ENCODE results near the gene LCN1. TPM values are rescaled to one million over a fixed set of nuclear protein-coding genes. Genes with fewer than 3 reads are reported as not detected.
A peak's percentile ranks its signal among the peaks of the same experiment; 100 is the strongest.

Gene LCN1
- total RNA-seq, 4 donors from 2014 or later: not detected

DNA sequence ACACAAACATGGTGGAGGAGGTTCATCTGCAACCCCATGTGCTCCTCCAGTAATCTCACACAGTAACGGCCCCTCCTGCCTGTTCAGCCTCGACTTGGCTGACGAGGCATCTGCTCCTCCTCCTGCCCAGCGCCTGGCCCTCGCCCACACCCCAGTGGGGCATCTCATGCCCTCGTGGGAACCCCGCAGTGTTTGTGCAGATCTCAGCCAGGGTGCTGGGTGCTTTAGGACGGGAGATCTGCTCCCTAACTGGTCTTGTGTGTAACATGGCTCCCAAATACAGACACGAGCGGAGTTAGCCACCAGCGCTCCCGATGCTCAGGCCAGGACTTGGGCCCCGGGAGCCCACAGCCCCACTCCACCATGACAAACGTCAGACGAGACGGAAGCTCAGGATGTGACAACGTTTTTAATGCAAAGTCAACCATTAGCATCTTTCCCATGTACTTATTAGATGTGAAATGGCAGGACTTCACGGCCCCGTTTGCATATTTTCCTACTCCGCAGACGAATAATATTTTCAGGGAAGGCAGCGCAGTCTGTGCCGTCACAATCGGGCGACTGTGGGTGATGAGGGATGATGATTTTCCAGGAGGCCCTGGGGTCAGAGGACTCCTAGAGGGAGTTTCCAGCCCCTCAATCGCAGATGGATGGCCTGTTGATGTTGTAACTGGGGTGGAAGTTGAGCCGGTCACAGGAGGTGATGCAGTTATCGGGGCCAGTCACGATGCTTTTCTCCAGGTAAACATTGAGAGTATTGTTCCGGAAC lies 26.3 kb upstream of the LCN1 start:
- H3K36me3 ChIP-seq: no peaks in the 10 kb centered on the region
- no peaks in the 10 kb centered on the region for H3K9me3 ChIP-seq
- no peak overlapping the region for H3K27ac ChIP-seq
- 89% methylated on average over 30 of the region's 30 CpGs for WGBS
- H3K4me1 ChIP-seq: peaks cover 8% of the 10 kb centered on the region
- no peak overlapping the region for H3K4me3 ChIP-seq
- no peaks in the 10 kb centered on the region for H3K27me3 ChIP-seq
- DNase-seq (ENCODE audit: low spot score in 2 of 2): peak in 1 of 2 donors; percentile 41
- TF ChIP-seq, protein P1, sequence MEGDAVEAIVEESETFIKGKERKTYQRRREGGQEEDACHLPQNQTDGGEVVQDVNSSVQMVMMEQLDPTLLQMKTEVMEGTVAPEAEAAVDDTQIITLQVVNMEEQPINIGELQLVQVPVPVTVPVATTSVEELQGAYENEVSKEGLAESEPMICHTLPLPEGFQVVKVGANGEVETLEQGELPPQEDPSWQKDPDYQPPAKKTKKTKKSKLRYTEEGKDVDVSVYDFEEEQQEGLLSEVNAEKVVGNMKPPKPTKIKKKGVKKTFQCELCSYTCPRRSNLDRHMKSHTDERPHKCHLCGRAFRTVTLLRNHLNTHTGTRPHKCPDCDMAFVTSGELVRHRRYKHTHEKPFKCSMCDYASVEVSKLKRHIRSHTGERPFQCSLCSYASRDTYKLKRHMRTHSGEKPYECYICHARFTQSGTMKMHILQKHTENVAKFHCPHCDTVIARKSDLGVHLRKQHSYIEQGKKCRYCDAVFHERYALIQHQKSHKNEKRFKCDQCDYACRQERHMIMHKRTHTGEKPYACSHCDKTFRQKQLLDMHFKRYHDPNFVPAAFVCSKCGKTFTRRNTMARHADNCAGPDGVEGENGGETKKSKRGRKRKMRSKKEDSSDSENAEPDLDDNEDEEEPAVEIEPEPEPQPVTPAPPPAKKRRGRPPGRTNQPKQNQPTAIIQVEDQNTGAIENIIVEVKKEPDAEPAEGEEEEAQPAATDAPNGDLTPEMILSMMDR (IDR thresholded peaks at IDR 0.05): no peak
- TF ChIP-seq POLR2A (IDR thresholded peaks at IDR 0.05) (no peak), EP300 (IDR thresholded peaks at IDR 0.05) (no peak), POLR2AphosphoS5 (IDR thresholded peaks at IDR 0.05) (no peak)

DNA sequence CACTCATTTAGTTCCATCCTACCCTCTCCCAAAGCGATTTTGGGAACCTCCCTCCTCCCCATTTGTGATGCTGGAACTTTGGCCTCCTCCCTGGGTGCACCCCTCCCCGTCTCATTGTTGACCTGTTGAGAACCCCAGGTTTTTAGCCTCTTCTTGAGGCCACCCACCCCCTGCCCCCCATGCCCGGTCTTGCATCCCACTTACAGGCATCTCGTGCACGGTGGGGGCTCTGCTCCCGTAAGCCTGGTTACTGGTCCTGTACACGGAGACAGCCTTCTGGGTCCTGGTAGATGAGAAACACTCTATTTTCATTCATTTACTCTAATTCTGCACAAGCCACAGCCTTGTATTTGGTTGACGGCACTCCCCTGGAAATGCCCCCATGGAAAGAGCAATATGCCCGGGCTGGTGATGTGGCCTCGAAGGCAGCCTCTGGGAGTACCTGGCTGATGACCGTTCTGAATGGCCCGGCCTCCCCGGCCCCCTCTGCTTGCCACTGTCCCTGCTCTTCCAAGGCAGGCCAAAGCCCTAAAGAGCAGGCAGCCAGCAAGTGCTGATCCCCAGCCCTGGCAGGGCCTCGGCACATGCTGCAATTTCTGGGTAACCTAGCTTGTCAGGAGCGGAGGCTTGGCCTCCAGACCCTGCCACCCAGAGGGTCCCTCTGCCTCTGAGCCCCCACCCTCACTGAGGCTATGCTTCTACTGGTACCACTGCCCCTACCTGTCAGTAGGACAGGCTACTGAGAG lies 22.7 kb upstream of the LCN1 start:
- Histone ChIP-seq H3K9me3 (no peaks in the 10 kb centered on the region), H3K27ac (no peak overlapping the region), H3K36me3 (peaks cover 8% of the 10 kb centered on the region), H3K27me3 (no peaks in the 10 kb centered on the region), H3K4me1 (peaks cover 32% of the 10 kb centered on the region), H3K4me3 (no peak overlapping the region)
- peak in 1 of 2 donors; percentile 55 for DNase-seq (ENCODE audit: low spot score in 2 of 2)
- 85% methylated on average over 13 of the region's 15 CpGs for WGBS
- TF ChIP-seq, protein P1 (IDR thresholded peaks at IDR 0.05): no peak
- TF ChIP-seq POLR2AphosphoS5 (IDR thresholded peaks at IDR 0.05) (no peak), POLR2A (IDR thresholded peaks at IDR 0.05) (no peak), EP300 (IDR thresholded peaks at IDR 0.05) (no peak)

DNA sequence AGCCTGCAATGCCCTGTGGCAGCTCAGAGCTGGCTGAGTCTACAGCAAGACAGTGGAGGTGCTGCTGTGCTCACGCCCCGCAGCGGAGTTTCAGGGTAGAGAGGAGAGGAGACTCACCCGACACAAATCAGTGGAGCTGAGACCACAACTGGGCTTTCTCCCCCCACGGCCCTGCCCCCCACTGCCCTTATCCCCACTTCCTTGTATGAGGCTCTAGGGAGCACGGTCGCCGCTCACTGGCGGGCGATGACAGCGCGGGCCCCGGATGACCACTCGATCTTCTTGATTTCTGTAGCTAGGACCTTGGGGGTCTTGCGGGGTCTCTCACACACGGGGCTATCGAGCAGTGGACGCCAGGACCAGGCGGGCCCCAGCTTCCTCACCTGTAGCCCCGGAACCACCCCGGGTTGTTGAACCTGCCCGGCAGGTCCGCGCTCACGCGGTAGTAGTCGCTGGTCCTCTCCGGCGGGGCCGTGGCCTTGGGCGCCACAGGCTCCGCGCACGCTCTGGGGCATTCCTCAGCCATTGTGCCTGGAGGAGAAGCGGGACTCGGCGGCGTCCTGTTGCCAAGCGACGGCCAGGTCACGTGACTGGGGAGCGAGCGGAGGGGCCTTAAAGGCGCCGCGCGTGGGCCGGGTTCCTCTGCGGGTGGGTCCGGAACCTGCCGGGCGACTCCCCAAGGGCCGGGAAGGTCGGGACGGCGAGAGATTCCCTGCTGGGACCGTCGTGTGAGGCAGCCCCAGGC lies 21.7 kb upstream of the LCN1 start:
- Histone ChIP-seq H3K4me3 (peak overlapping the region; percentile 63), H3K36me3 (peaks cover 17% of the 10 kb centered on the region), H3K27me3 (no peaks in the 10 kb centered on the region), H3K9me3 (no peaks in the 10 kb centered on the region), H3K4me1 (peaks cover 32% of the 10 kb centered on the region), H3K27ac (peak overlapping the region; percentile 46)
- under 1% methylated on average over 32 of the region's 58 CpGs for WGBS
- TF ChIP-seq, protein P1 (IDR thresholded peaks at IDR 0.05): no peak
- TF ChIP-seq POLR2AphosphoS5 (IDR thresholded peaks at IDR 0.05) (no peak), EP300 (IDR thresholded peaks at IDR 0.05) (no peak), POLR2A (IDR thresholded peaks at IDR 0.05) (no peak)
- DNase-seq (ENCODE audit: low spot score in 2 of 2): peak; percentile 97 to 98

DNA sequence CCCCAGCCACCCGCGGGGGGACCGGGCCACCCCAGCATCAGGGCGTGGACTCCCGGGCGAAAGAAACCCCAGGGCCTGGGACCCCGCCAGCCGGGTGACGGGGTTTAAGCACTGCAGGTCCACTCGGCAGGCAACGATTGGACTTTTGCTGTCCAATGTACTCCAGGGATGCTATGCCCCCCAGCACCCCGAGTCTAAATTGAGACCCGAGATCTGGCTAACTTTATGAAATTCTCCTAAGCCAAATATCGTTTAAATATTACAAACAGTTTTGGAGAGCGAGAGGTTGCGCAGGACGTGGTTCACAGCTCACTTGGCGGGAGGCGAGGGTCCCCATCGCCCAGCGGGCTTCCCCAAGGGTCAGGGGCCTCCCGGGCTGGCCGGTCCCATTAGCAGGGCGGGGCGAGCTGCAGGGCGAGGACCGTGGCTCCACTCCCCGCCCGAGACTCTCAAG lies 21.1 kb upstream of the LCN1 start:
- Histone ChIP-seq H3K9me3 (no peaks in the 10 kb centered on the region), H3K4me3 (peak overlapping the region; percentile 63), H3K27me3 (no peaks in the 10 kb centered on the region), H3K36me3 (peaks cover 21% of the 10 kb centered on the region), H3K27ac (peak overlapping the region; percentile 46), H3K4me1 (peaks cover 32% of the 10 kb centered on the region)
- WGBS: 0% methylated on average over 14 of the region's 29 CpGs
- DNase-seq (ENCODE audit: low spot score in 2 of 2): no peak
- no peak for TF ChIP-seq POLR2AphosphoS5 (IDR thresholded peaks at IDR 0.05)
- TF ChIP-seq EP300 (IDR thresholded peaks at IDR 0.05): no peak
- no peak for TF ChIP-seq POLR2A (IDR thresholded peaks at IDR 0.05)
- TF ChIP-seq, protein P1 (IDR thresholded peaks at IDR 0.05): no peak

Measured in suprapubic skin (tissue), 4 donors.